Thyroid gland (tissue), 4 donors: ENCODE measurements around the gene FAR2.

Experiments
- CTCF ChIP-seq, 6 experiments: fragments of 200-600 bp in 3 of 6; fragments of 450-650 bp in 3 of 6; sonication (generic) in 3 of 6; IDR thresholded peaks; one replicate each; pipeline ENCODE4 v1.5.1; 2016 to 2019; ENCODE audit warnings: antibody characterized with exemption in 6 of 6, mild to moderate bottlenecking in 2 of 6, inconsistent platforms in 1 of 6, moderate library complexity in 1 of 6
- POLR2A ChIP-seq, 2 donors: fragments of 450-650 bp; IDR thresholded peaks; one replicate each; pipeline ENCODE4 v1.6.1; 2017; ENCODE audit warnings: antibody characterized with exemption in 2 of 2, mild to moderate bottlenecking in 2 of 2, moderate library complexity in 1 of 2

GRCh38 chr12:29103539-29103974, 45.5 kb upstream of the FAR2 start:
- no peak for TF ChIP-seq CTCF (IDR thresholded peaks at IDR 0.05)
- no peak for TF ChIP-seq POLR2A (IDR thresholded peaks at IDR 0.05)
